ENCODE results near the gene IQCB1.

DNA sequence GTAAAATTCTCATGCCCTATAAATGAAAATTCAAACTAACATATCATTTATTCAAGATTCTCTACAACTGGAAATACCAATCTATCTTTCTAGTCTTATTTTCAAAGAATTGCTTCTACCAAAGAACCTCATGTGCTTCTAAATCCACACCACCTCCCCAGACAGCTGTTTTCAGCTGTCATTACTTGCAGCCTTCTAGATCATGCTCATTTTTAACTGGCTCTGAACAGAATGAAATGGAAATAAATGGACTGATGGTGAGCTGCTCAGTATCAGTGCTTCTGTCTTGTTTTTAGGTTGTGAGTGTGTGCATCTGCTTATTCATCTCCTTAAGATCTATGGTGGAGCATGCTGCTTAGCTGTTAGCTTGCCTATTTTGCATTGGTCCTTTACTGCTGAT, 114.7 kb downstream of the IQCB1 start:
- TF ChIP-seq, protein P1, sequence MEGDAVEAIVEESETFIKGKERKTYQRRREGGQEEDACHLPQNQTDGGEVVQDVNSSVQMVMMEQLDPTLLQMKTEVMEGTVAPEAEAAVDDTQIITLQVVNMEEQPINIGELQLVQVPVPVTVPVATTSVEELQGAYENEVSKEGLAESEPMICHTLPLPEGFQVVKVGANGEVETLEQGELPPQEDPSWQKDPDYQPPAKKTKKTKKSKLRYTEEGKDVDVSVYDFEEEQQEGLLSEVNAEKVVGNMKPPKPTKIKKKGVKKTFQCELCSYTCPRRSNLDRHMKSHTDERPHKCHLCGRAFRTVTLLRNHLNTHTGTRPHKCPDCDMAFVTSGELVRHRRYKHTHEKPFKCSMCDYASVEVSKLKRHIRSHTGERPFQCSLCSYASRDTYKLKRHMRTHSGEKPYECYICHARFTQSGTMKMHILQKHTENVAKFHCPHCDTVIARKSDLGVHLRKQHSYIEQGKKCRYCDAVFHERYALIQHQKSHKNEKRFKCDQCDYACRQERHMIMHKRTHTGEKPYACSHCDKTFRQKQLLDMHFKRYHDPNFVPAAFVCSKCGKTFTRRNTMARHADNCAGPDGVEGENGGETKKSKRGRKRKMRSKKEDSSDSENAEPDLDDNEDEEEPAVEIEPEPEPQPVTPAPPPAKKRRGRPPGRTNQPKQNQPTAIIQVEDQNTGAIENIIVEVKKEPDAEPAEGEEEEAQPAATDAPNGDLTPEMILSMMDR (IDR thresholded peaks at IDR 0.05; ENCODE audit: low read depth, low read length) = no peak
- TF ChIP-seq MYC (IDR thresholded peaks at IDR 0.05; ENCODE audit: low read depth, low read length) = no peak

All from NB4 (cell line).